Lower leg skin (tissue), 3 donors: ENCODE results near the gene PRKCE.

Experiments
- CTCF ChIP-seq, 3 donors: fragments of 450-650 bp; IDR thresholded peaks; one replicate each; pipeline ENCODE4 v1.5.1; 2016; ENCODE audit warnings: antibody characterized with exemption in 3 of 3, mild to moderate bottlenecking in 3 of 3, moderate library complexity in 2 of 3
- POLR2A ChIP-seq, 2 donors: fragments of 450-650 bp; IDR thresholded peaks; one replicate each; pipeline ENCODE4 v1.6.1; 2016 to 2017; ENCODE audit warnings: antibody characterized with exemption in 2 of 2, mild to moderate bottlenecking in 1 of 2, moderate library complexity in 1 of 2

GRCh38 chr2:45981384-45981930 lies 330.0 kb downstream of the PRKCE start:
- TF ChIP-seq CTCF (IDR thresholded peaks at IDR 0.05), result no peak
- TF ChIP-seq POLR2A (IDR thresholded peaks at IDR 0.05), result no peak
